ENCODE results near the gene OR6V1. TPM values are rescaled to one million over a fixed set of nuclear protein-coding genes. Genes with fewer than 3 reads are reported as not detected.

Gene OR6V1
- total RNA-seq, 1 experiment from 2014 or later: not detected

DNA sequence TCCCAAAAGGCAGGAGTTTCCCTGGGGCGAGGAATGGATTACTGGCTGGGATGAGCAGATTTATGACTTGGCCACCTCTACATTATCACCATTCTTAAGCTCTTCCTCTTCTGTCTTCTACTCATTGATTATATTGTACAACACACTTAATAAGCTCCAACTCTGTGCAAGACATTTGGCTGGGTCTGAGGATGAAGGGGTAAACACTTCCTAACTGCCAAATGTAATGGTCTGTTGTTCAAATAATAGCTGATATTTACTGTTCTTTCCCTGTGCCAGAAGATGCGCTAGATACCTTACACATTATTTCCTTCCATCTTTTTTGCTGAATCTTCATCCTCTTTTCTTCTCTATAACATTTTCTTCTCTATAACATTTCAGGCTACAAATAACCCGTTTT, 11.6 kb downstream of the OR6V1 start:
- no peaks in the 10 kb centered on the region for H3K4me1 ChIP-seq (ENCODE audit: insufficient read depth, low read length, poor library complexity, severe bottlenecking)
- no peak overlapping the region for H3K4me3 ChIP-seq (ENCODE audit: low read depth, low read length, poor library complexity, severe bottlenecking)
- H3K9me3 ChIP-seq (ENCODE audit: low read depth, low read length, poor library complexity, severe bottlenecking): no peaks in the 10 kb centered on the region
- no peaks in the 10 kb centered on the region for H3K27me3 ChIP-seq (replicated peaks; ENCODE audit: insufficient read depth, low read depth, low read length, poor library complexity)
- H3K36me3 ChIP-seq (ENCODE audit: insufficient read depth, low read length, poor library complexity, severe bottlenecking): no peaks in the 10 kb centered on the region
- H3K27ac ChIP-seq (ENCODE audit: low read depth, low read length, poor library complexity, severe bottlenecking): no peak overlapping the region
- no peak for DNase-seq (ENCODE audit: low spot score)
- TF ChIP-seq EZH2 (IDR thresholded peaks at IDR 0.05; ENCODE audit: borderline replicate concordance, low read depth, low read length, poor library complexity, severe bottlenecking): no peak
- TF ChIP-seq, protein P1, sequence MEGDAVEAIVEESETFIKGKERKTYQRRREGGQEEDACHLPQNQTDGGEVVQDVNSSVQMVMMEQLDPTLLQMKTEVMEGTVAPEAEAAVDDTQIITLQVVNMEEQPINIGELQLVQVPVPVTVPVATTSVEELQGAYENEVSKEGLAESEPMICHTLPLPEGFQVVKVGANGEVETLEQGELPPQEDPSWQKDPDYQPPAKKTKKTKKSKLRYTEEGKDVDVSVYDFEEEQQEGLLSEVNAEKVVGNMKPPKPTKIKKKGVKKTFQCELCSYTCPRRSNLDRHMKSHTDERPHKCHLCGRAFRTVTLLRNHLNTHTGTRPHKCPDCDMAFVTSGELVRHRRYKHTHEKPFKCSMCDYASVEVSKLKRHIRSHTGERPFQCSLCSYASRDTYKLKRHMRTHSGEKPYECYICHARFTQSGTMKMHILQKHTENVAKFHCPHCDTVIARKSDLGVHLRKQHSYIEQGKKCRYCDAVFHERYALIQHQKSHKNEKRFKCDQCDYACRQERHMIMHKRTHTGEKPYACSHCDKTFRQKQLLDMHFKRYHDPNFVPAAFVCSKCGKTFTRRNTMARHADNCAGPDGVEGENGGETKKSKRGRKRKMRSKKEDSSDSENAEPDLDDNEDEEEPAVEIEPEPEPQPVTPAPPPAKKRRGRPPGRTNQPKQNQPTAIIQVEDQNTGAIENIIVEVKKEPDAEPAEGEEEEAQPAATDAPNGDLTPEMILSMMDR (conservative IDR thresholded peaks at IDR 0.05; ENCODE audit: low read depth, low read length): no peak
- BruUV-seq (replicated peaks): no TSS peak
- intact Hi-C loops (cut with micrococcal nuclease; ENCODE audit: unreplicated experiment): no loop called here
- CTCF ChIA-PET: no interaction called here
- POLR2A ChIA-PET (ENCODE audit: low non-redundant PET): no interaction called here

DNA sequence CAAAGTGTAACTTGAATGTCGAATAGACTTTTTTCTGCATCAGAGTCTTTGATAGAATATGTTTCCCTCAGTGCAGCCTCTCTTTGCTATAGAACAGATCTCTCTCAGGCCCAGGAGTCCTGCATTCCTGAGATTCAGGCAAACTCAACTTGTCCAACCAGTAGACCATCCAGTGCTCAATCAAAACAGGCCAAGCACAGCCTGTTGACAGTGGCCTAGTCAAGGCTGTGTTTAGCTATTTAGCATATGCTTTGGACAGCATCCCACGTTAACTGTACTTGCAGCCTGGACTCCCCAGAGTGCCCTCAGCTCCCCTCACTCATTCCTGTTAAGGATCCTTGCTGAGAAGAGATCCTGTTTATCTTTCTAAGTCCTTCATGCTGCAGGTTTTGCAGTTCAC, 16.3 kb downstream of the OR6V1 start:
- CTCF ChIA-PET: no interaction called here
- H3K4me3 ChIP-seq (ENCODE audit: low read depth, low read length, poor library complexity, severe bottlenecking): no peak overlapping the region
- BruUV-seq (replicated peaks): no TSS peak
- intact Hi-C loops (cut with micrococcal nuclease; ENCODE audit: unreplicated experiment): no loop called here
- POLR2A ChIA-PET (ENCODE audit: low non-redundant PET): no interaction called here
- H3K27me3 ChIP-seq (replicated peaks; ENCODE audit: insufficient read depth, low read depth, low read length, poor library complexity): no peaks in the 10 kb centered on the region
- DNase-seq (ENCODE audit: low spot score): no peak
- no peaks in the 10 kb centered on the region for H3K36me3 ChIP-seq (ENCODE audit: insufficient read depth, low read length, poor library complexity, severe bottlenecking)
- H3K9me3 ChIP-seq (ENCODE audit: low read depth, low read length, poor library complexity, severe bottlenecking): no peaks in the 10 kb centered on the region
- H3K27ac ChIP-seq (ENCODE audit: low read depth, low read length, poor library complexity, severe bottlenecking): no peak overlapping the region
- TF ChIP-seq, protein P1 (conservative IDR thresholded peaks at IDR 0.05; ENCODE audit: low read depth, low read length): no peak
- TF ChIP-seq EZH2 (IDR thresholded peaks at IDR 0.05; ENCODE audit: borderline replicate concordance, low read depth, low read length, poor library complexity, severe bottlenecking): no peak
- H3K4me1 ChIP-seq (ENCODE audit: insufficient read depth, low read length, poor library complexity, severe bottlenecking): no peaks in the 10 kb centered on the region

DNA sequence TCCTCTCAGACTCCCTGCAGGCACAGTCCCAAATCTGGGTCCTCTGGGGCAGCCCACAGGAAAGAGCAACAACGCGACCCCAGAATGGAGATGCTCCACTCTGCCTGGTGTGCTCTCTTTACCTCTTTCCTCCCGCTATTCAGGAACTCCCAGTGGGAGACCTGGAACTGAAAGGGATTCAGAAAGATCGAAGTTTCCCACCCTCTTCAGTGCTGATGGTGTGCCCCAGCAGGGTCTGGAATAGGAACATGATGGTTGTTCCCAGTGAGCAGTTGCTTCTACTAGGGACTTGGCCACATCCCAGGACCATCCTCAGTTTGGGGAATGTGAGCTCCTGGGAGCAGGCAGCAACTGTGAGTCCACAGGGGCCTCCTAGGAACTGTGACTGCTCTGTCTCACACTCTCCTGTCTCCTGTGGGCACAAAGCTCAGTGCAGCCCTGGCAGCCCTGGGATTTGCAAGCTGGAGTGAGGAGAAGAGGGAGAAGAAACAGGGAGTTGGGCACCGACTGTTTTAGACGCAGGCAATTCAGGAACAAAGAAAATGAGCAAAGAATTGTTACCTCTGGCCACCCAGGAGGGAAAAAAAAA, 17.9 kb downstream of the OR6V1 start:
- intact Hi-C loops (cut with micrococcal nuclease; ENCODE audit: unreplicated experiment): no loop called here
- CTCF ChIA-PET: no interaction called here

More for the DNA sequence above, 17.9 kb downstream of the OR6V1 start:
- Histone ChIP-seq H3K36me3 (ENCODE audit: insufficient read depth, low read length, poor library complexity, severe bottlenecking) (no peaks in the 10 kb centered on the region), H3K4me1 (ENCODE audit: insufficient read depth, low read length, poor library complexity, severe bottlenecking) (no peaks in the 10 kb centered on the region), H3K9me3 (ENCODE audit: low read depth, low read length, poor library complexity, severe bottlenecking) (no peaks in the 10 kb centered on the region), H3K4me3 (ENCODE audit: low read depth, low read length, poor library complexity, severe bottlenecking) (no peak overlapping the region), H3K27ac (ENCODE audit: low read depth, low read length, poor library complexity, severe bottlenecking) (no peak overlapping the region), H3K27me3 (replicated peaks; ENCODE audit: insufficient read depth, low read depth, low read length, poor library complexity) (no peaks in the 10 kb centered on the region)
- POLR2A ChIA-PET (ENCODE audit: low non-redundant PET): no interaction called here
- no peak for DNase-seq (ENCODE audit: low spot score)
- BruUV-seq (replicated peaks): no TSS peak
- TF ChIP-seq, protein P1 (conservative IDR thresholded peaks at IDR 0.05; ENCODE audit: low read depth, low read length): no peak
- no peak for TF ChIP-seq EZH2 (IDR thresholded peaks at IDR 0.05; ENCODE audit: borderline replicate concordance, low read depth, low read length, poor library complexity, severe bottlenecking)

Data from A673 (cell line).